H1 (cell line): ENCODE measurements around the gene TSPAN3. TPM values are rescaled to one million over a fixed set of nuclear protein-coding genes. Genes with fewer than 3 reads are reported as not detected.

Source experiments
- CTCF ChIA-PET: fragments of 300-600 bp; sonication (Branson Sonifier 250); formaldehyde crosslinking; loops from one replicate; lab custom pipeline; 2021; ENCODE audit not compliant: partially characterized antibody; lab: Charles Lee
- POLR2A ChIA-PET: fragments of 300-600 bp; sonication (Branson Sonifier 250); formaldehyde crosslinking; loops from one replicate; lab custom pipeline; 2021; ENCODE audit warnings: inconsistent platforms; ENCODE audit not compliant: partially characterized antibody; lab: Charles Lee
- DNase-seq, 2 experiments: peaks; one replicate each; pipeline versions ENCODE4 v3.0.0 to v3.0.0-alpha.2; 2010 to 2022; ENCODE audit warnings: low spot score in 2 of 2, low read depth in 1 of 2, mixed read lengths in 1 of 2
- FAIRE-seq: peaks from 2 replicates; lab custom pipeline; 2011; peaks lifted over from hg19 to GRCh38; lab: Jason Lieb, UNC
- H2AFZ ChIP-seq: 2 replicates; pipeline ENCODE4 v1.8.1; 2012; ENCODE audit warnings: low read length, inconsistent platforms
- H2AK5ac ChIP-seq: 2 replicates; pipeline ENCODE4 v1.6.1; 2013; ENCODE audit warnings: low read depth, low read length
- H2BK120ac ChIP-seq: replicated peaks from 2 replicates; pipeline ENCODE3; 2013; ENCODE audit warnings: low read depth, low read length, inconsistent platforms
- H2BK12ac ChIP-seq: 2 replicates; pipeline ENCODE4 v1.6.1; 2013; ENCODE audit warnings: low read depth, low read length
- H2BK15ac ChIP-seq: 2 replicates; pipeline ENCODE4 v1.6.1; 2013; ENCODE audit warnings: low read length
- H2BK20ac ChIP-seq: 2 replicates; pipeline ENCODE4 v1.6.1; 2013; ENCODE audit warnings: low read length
- H2BK5ac ChIP-seq: 2 replicates; pipeline ENCODE4 v1.6.1; 2013; ENCODE audit warnings: low read depth, low read length
- H3K14ac ChIP-seq: 2 replicates; pipeline ENCODE4 v1.6.1; 2013; ENCODE audit warnings: inconsistent platforms; ENCODE audit not compliant: insufficient read length
- H3K18ac ChIP-seq: 2 replicates; pipeline ENCODE4 v1.6.1; 2013; ENCODE audit warnings: low read length; ENCODE audit errors: extremely low read depth
- H3K23ac ChIP-seq: 2 replicates; pipeline ENCODE4 v1.6.1; 2013; ENCODE audit warnings: inconsistent platforms; ENCODE audit not compliant: insufficient read length
- H3K23me2 ChIP-seq: 2 replicates; pipeline ENCODE4 v1.6.1; 2013; ENCODE audit warnings: low read depth, low read length
- H3K27ac ChIP-seq: 2 replicates; pipeline ENCODE4 v1.6.1; 2011; ENCODE audit warnings: low read depth, low read length, inconsistent platforms
- H3K27me3 ChIP-seq, 4 experiments: replicated peaks in 1 of 4; 1 replicate in 1 of 4; 2 replicates in 3 of 4; pipeline versions ENCODE4 v1.6.1 to v1.8.1; 2011 to 2013; ENCODE audit warnings: low read length in 3 of 4, mild to moderate bottlenecking in 3 of 4, inconsistent platforms in 2 of 4, mixed read lengths in 2 of 4, moderate library complexity in 1 of 4; ENCODE audit not compliant: control insufficient read depth in 3 of 4, insufficient read depth in 3 of 4; ENCODE audit errors: extremely low read depth in 1 of 4
- H3K36me3 ChIP-seq, 4 experiments: 2 replicates each; pipeline versions ENCODE4 v1.6.1 to v1.8.1; 2011 to 2013; ENCODE audit warnings: mild to moderate bottlenecking in 4 of 4, low read length in 3 of 4, moderate library complexity in 2 of 4, control low read depth in 1 of 4, inconsistent platforms in 1 of 4; ENCODE audit not compliant: insufficient read depth in 4 of 4, control insufficient read depth in 2 of 4
- H3K4ac ChIP-seq: replicated peaks from 2 replicates; pipeline ENCODE3; 2013; ENCODE audit warnings: low read length, low read depth, mixed read lengths, inconsistent platforms; ENCODE audit not compliant: insufficient read length
- H3K4me1 ChIP-seq, 4 experiments: replicated peaks in 1 of 4; 1 replicate in 1 of 4; 2 replicates in 3 of 4; pipeline versions ENCODE4 v1.6.1 to v1.8.1; 2011 to 2013; ENCODE audit warnings: low read length in 3 of 4, inconsistent platforms in 2 of 4, mixed read lengths in 1 of 4; ENCODE audit not compliant: insufficient read depth in 4 of 4, control insufficient read depth in 3 of 4
- H3K4me2 ChIP-seq, 2 experiments: 2 replicates each; pipeline versions ENCODE4 v1.6.1 to v1.8.1; 2011 to 2013; ENCODE audit warnings: low read depth in 2 of 2, low read length in 2 of 2, control low read depth in 1 of 2, inconsistent platforms in 1 of 2, mild to moderate bottlenecking in 1 of 2; ENCODE audit not compliant: insufficient read depth in 1 of 2
- H3K4me3 ChIP-seq, 4 experiments: fragments of 200-600, 300-600 bp in 1 of 4; sonication (generic), shearing (Covaris generic), sonication (Bioruptor Twin) in 1 of 4; 2 replicates each; pipeline versions ENCODE4 v1.5.1 to v1.8.1; 2011 to 2016; ENCODE audit warnings: low read length in 4 of 4, low read depth in 3 of 4, control low read depth in 2 of 4, inconsistent platforms in 2 of 4, mild to moderate bottlenecking in 2 of 4, mixed read lengths in 1 of 4, moderate library complexity in 1 of 4; ENCODE audit not compliant: insufficient read depth in 2 of 4; ENCODE audit errors: extremely low read depth in 1 of 4
- H3K56ac ChIP-seq: replicated peaks from 2 replicates; pipeline ENCODE3; 2013; ENCODE audit warnings: low read depth, mild to moderate bottlenecking, mixed read lengths, low read length, inconsistent platforms; ENCODE audit not compliant: insufficient read length
- H3K79me1 ChIP-seq: 2 replicates; pipeline ENCODE4 v1.6.1; 2013; ENCODE audit warnings: low read depth, low read length, control low read depth
- H3K79me2 ChIP-seq, 2 experiments: 2 replicates each; pipeline versions ENCODE4 v1.6.1 to v1.8.1; 2012 to 2013; ENCODE audit warnings: low read length in 2 of 2, mild to moderate bottlenecking in 2 of 2, inconsistent platforms in 1 of 2; ENCODE audit not compliant: insufficient read depth in 2 of 2, control insufficient read depth in 1 of 2
- H3K9ac ChIP-seq, 4 experiments: replicated peaks in 1 of 4; 1 replicate in 1 of 4; 2 replicates in 3 of 4; pipeline versions ENCODE4 v1.6.1 to v1.8.1; 2011 to 2013; ENCODE audit warnings: low read depth in 3 of 4, low read length in 3 of 4, control low read depth in 2 of 4, mild to moderate bottlenecking in 2 of 4, moderate library complexity in 2 of 4, inconsistent platforms in 1 of 4; ENCODE audit errors: extremely low read depth in 1 of 4
- H3K9me3 ChIP-seq, 2 experiments: 2 replicates each; pipeline versions ENCODE4 v1.6.1 to v1.8.1; 2012 to 2013; ENCODE audit warnings: mild to moderate bottlenecking in 2 of 2, moderate library complexity in 2 of 2, control low read depth in 1 of 2, inconsistent platforms in 1 of 2, low read depth in 1 of 2, low read length in 1 of 2, mixed read lengths in 1 of 2; ENCODE audit not compliant: insufficient read depth in 2 of 2
- H4K20me1 ChIP-seq, 2 experiments: replicated peaks in 1 of 2; 2 replicates each; pipeline versions ENCODE3 to v1.8.1; 2011 to 2013; ENCODE audit warnings: inconsistent platforms in 2 of 2, low read length in 2 of 2, mild to moderate bottlenecking in 1 of 2; ENCODE audit not compliant: insufficient read depth in 2 of 2, control insufficient read depth in 1 of 2
- H4K5ac ChIP-seq: 2 replicates; pipeline ENCODE4 v1.6.1; 2013; ENCODE audit warnings: low read length, low read depth, mixed read lengths, inconsistent platforms; ENCODE audit not compliant: insufficient read length
- H4K8ac ChIP-seq: 2 replicates; pipeline ENCODE4 v1.8.0; 2013; ENCODE audit warnings: mild to moderate bottlenecking, moderate library complexity, low read length, inconsistent platforms; ENCODE audit not compliant: insufficient read depth; ENCODE audit errors: extremely low read depth
- H4K91ac ChIP-seq: replicated peaks from 2 replicates; pipeline ENCODE3; 2013; ENCODE audit warnings: low read length, mixed read lengths, inconsistent platforms; ENCODE audit not compliant: insufficient read length
- CHD2 ChIP-seq: IDR thresholded peaks from 2 replicates; pipeline ENCODE4 v1.6.1; 2012; ENCODE audit warnings: low read length, improper control_type of control experiment
- GABPA ChIP-seq: IDR thresholded peaks from 2 replicates; pipeline ENCODE4 v1.6.1; 2011; ENCODE audit warnings: mild to moderate bottlenecking, low read length, moderate library complexity, borderline replicate concordance; ENCODE audit not compliant: insufficient read depth
- WGBS, 2 experiments: shearing (Covaris generic) in 1 of 2; methylation state at CpG; one replicate each; pipeline versions ENCODE4 v1.1.6 to v1.1.7; 2013 to 2015; ENCODE audit warnings: low lambda C conversion rate in 2 of 2, mixed read lengths in 2 of 2, inconsistent platforms in 1 of 2, low coverage in 1 of 2, missing lambda C conversion rate in 1 of 2; ENCODE audit not compliant: insufficient replicate concordance in 2 of 2, insufficient coverage in 1 of 2, insufficient read length in 1 of 2; ENCODE audit errors: extremely low coverage in 1 of 2, missing lambda C conversion rate in 1 of 2; 5-methylcytosine and 5-hydroxymethylcytosine counted together
- polyA plus RNA-seq, 7 experiments: library from polyadenylated mRNA; depleted of rRNA in 3 of 7; stranded (reverse) in 5 of 7; unstranded in 2 of 7; fragments of >200 nt in 5 of 7; fragments of 200-250 nt in 2 of 7; gene quantifications; 1 replicate in 5 of 7; 2 replicates in 1 of 7; 4 replicates in 1 of 7; pipeline versions ENCODE4 v1.2.1 to v1.2.3, GENCODE V29; 2011 to 2013; ENCODE audit warnings: missing spikeins in 2 of 7, mixed read lengths in 2 of 7
- total RNA-seq: library from RNA; stranded (reverse); fragmentation: NEBNext Ultra II Directional; extraction: Animal tissue kit (Norgen Biotek cat#: 25700); gene quantifications from 2 replicates; pipeline ENCODE4 v1.2.1, GENCODE V29; 2021

Gene TSPAN3
- total and polyA plus RNA-seq, 2 of the 8 experiments (the other 6 are each of a cell fraction or from before 2014, with no cell fraction given) = 107 to 238 TPM

DNA sequence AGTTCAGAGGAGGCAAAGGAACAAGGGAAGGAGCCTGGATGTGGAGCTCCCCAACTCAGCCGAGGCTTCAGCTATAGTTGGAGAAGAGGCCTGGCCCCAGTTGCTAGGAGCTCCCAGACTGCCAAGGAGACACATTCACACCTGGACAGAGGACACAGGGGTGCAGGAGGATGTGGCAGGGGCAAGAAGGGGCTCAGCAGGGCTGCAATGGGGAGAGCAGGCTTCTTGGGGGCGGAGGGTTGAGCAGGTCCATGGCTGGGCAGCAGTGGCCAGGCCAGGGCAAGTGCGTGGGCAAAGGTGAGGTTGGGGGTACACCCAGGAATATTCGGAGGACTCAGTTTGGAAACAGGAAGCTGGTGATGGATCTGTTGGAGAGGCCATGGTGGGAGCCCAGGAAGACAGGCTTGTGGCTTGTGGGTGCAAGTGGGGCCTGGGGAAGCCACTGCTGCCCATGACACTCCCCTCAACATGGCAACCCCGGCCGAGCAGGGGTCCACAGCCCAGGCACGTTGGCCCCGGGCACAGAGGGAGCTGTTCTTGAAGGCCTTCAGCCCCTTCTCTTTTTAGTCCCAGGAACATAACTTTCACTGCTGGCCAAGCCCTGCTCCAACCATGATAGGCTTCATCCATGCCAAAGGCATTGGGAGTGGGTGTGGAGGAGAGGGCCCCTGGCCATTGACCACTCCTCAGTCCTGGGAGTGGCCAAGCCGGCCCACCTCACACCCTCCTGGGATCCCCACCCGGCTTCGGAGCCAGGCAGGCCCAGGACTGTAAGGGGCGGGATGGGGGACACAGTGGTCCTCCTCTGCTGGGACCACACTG lies 33.3 kb downstream of the TSPAN3 start:
- no peak overlapping the region for H3K23ac ChIP-seq
- no peaks in the 10 kb centered on the region for H3K79me1 ChIP-seq
- H3K4me2 ChIP-seq = no peak overlapping the region
- no peak overlapping the region for H3K56ac ChIP-seq
- CTCF ChIA-PET = interaction anchor here (0.7 to 5.4 kb wide), 6 partner anchors 8 to 141 kb away, joined by 3 to 77 read pairs (median 4); no protein-coding TSS in a partner anchor
- H3K23me2 ChIP-seq = no peaks in the 10 kb centered on the region
- no peak overlapping the region for H2AK5ac ChIP-seq
- H3K79me2 ChIP-seq = no peaks in the 10 kb centered on the region
- no peak overlapping the region for H2AFZ ChIP-seq
- FAIRE-seq (no peak), DNase-seq (no peak)
- no peak overlapping the region for H2BK5ac ChIP-seq
- H4K20me1 ChIP-seq = no peaks in the 10 kb centered on the region
- H3K14ac ChIP-seq = no peak overlapping the region
- H3K9me3 ChIP-seq = peaks cover 0 to 12% of the 10 kb centered on the region in 2 experiments; a peak in 1 of 4 replicates
- no peak overlapping the region for H3K4me3 ChIP-seq
- H3K27me3 ChIP-seq = no peaks in the 10 kb centered on the region
- no peak overlapping the region for H2BK120ac ChIP-seq
- no peak overlapping the region for H3K27ac ChIP-seq
- WGBS, 2 experiments = 90% methylated on average over 12 of the region's 12 CpGs; no CpG with 5 or more reads in 1 of the 2 experiments
- H3K4ac ChIP-seq = no peak overlapping the region
- no peak overlapping the region for H3K9ac ChIP-seq
- POLR2A ChIA-PET = interaction anchor here (0.7 to 2.1 kb wide), 2 partner anchors 8 to 32 kb away, joined by 3 to 6 read pairs; no protein-coding TSS in a partner anchor
- no peak overlapping the region for H4K91ac ChIP-seq
- H3K36me3 ChIP-seq = peaks cover 0 to 6% (median 1%) of the 10 kb centered on the region in 4 experiments; a peak in 5 of 8 replicates
- TF ChIP-seq CHD2 = no peak
- no peak for TF ChIP-seq GABPA
- H2BK15ac ChIP-seq = no peak overlapping the region
- peaks cover 0 to 11% (median 6%) of the 10 kb centered on the region in 4 experiments; a peak in 4 of 7 replicates for H3K4me1 ChIP-seq
- no peak overlapping the region for H2BK12ac ChIP-seq
- no peak overlapping the region for H4K5ac ChIP-seq
- H2BK20ac ChIP-seq = no peak overlapping the region
- H3K18ac ChIP-seq = no peak overlapping the region
- no peak overlapping the region; the same call in 1 of the 2 replicates for H4K8ac ChIP-seq
